Fibroblast of lung (primary cell): Measurements from ENCODE around the gene OCIAD1.

ENCODE experiments used
- EZH2 ChIP-seq: IDR thresholded peaks from 2 replicates; pipeline ENCODE4 v1.5.1; 2012; ENCODE audit warnings: low read length, control low read depth, mild to moderate bottlenecking; ENCODE audit errors: missing control alignments
- TF ChIP-seq, protein P1 (sequence below), 2 donors: IDR thresholded peaks in 1 of 2; conservative IDR thresholded peaks in 1 of 2; 1 replicate in 1 of 2; 2 replicates in 1 of 2; pipeline ENCODE4 v1.5.1; 2011 to 2012; ENCODE audit warnings: low read length in 2 of 2, control low read depth in 1 of 2, inconsistent platforms in 1 of 2, low read depth in 1 of 2, mild to moderate bottlenecking in 1 of 2

DNA sequence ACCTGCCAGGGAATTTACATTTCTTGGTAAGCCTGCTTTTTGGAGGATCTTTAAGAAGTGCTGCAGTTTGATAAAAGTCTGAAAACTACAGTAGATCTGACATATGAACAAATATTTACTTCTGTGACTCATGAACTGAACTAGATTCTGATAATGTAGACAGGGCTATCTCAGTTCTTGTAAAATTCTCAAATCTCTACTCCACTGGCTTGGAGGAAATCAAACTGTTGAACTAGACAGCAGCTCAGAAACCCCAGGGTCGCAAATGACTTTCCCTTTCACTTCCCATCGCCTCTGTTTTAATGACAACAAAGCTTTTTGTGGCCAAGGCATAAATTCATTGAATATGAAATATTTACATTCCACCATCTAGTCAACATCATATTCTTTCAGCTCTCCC lies 15.4 kb upstream of the OCIAD1 start:
- TF ChIP-seq, protein P1, sequence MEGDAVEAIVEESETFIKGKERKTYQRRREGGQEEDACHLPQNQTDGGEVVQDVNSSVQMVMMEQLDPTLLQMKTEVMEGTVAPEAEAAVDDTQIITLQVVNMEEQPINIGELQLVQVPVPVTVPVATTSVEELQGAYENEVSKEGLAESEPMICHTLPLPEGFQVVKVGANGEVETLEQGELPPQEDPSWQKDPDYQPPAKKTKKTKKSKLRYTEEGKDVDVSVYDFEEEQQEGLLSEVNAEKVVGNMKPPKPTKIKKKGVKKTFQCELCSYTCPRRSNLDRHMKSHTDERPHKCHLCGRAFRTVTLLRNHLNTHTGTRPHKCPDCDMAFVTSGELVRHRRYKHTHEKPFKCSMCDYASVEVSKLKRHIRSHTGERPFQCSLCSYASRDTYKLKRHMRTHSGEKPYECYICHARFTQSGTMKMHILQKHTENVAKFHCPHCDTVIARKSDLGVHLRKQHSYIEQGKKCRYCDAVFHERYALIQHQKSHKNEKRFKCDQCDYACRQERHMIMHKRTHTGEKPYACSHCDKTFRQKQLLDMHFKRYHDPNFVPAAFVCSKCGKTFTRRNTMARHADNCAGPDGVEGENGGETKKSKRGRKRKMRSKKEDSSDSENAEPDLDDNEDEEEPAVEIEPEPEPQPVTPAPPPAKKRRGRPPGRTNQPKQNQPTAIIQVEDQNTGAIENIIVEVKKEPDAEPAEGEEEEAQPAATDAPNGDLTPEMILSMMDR (conservative IDR thresholded peaks at IDR 0.05 in 1 of 2, IDR thresholded peaks at IDR 0.05 in 1 of 2; ENCODE audit: low read depth in 1 of 2, low read length in 2 of 2): no peak
- no peak for TF ChIP-seq EZH2
